Glutamatergic neuron (in vitro differentiated cells): ENCODE measurements around the gene GABRR3. TPM values are rescaled to one million over a fixed set of nuclear protein-coding genes. Genes with fewer than 3 reads are reported as not detected.

Experiments
- DNase-seq: peaks from one replicate; pipeline ENCODE4 v3.0.0; 2022
- H3K27ac Mint-ChIP-seq: one replicate; pipeline ENCODE4 v1.8.0; 2020; ENCODE audit warnings: mild to moderate bottlenecking, mixed read lengths, inconsistent platforms; ENCODE audit not compliant: unreplicated experiment
- H3K27me3 Mint-ChIP-seq: one replicate; pipeline ENCODE4 v1.8.0; 2020; ENCODE audit warnings: mild to moderate bottlenecking, moderate library complexity, mixed read lengths, inconsistent platforms; ENCODE audit not compliant: unreplicated experiment
- H3K36me3 Mint-ChIP-seq: one replicate; pipeline ENCODE4 v1.8.0; 2020; ENCODE audit warnings: mild to moderate bottlenecking, mixed read lengths, inconsistent platforms; ENCODE audit not compliant: unreplicated experiment
- H3K4me1 Mint-ChIP-seq: one replicate; pipeline ENCODE4 v1.8.0; 2020; ENCODE audit warnings: mild to moderate bottlenecking, low read depth, mixed read lengths, inconsistent platforms; ENCODE audit not compliant: unreplicated experiment
- H3K4me3 Mint-ChIP-seq: one replicate; pipeline ENCODE4 v1.8.0; 2020; ENCODE audit warnings: mild to moderate bottlenecking, mixed read lengths, inconsistent platforms; ENCODE audit not compliant: unreplicated experiment
- H3K9me3 Mint-ChIP-seq: one replicate; pipeline ENCODE4 v1.8.0; 2020; ENCODE audit warnings: mild to moderate bottlenecking, moderate library complexity, mixed read lengths, inconsistent platforms; ENCODE audit not compliant: unreplicated experiment
- total RNA-seq: library from RNA; stranded (reverse); fragmentation: NEBNext Ultra II Directional; extraction: Animal tissue kit (Norgen Biotek cat#: 25700); gene quantifications from one replicate; pipeline ENCODE4 v1.2.1, GENCODE V29; 2021; ENCODE audit not compliant: unreplicated experiment
- TF ChIP-seq, protein P1 (sequence below): fragments of 200-600 bp; sonication (generic); IDR thresholded peaks from one replicate; pipeline ENCODE4 v1.5.0; 2021; ENCODE audit not compliant: partially characterized antibody, unreplicated experiment

The GABRR3 gene
- total RNA-seq, 1 donor from 2014 or later, result not detected

DNA sequence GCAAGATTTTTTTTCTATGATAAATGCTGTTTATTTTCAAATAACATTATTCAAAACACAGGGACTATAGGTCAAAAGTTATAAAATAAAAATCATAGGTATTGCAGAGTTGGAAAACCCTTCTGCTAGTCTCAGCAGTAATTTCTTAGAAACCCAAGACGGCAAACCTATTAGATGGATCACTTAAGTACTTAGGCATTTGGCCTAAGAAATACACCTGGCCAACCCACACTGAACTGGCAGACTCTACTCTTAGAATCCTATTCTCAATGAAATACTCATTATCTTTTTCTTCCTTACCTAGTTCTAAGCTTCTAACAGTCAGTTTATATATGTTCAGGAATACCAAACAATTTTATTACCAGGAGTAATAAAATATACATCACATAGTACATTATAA lies 32.4 kb downstream of the GABRR3 start:
- TF ChIP-seq, protein P1, sequence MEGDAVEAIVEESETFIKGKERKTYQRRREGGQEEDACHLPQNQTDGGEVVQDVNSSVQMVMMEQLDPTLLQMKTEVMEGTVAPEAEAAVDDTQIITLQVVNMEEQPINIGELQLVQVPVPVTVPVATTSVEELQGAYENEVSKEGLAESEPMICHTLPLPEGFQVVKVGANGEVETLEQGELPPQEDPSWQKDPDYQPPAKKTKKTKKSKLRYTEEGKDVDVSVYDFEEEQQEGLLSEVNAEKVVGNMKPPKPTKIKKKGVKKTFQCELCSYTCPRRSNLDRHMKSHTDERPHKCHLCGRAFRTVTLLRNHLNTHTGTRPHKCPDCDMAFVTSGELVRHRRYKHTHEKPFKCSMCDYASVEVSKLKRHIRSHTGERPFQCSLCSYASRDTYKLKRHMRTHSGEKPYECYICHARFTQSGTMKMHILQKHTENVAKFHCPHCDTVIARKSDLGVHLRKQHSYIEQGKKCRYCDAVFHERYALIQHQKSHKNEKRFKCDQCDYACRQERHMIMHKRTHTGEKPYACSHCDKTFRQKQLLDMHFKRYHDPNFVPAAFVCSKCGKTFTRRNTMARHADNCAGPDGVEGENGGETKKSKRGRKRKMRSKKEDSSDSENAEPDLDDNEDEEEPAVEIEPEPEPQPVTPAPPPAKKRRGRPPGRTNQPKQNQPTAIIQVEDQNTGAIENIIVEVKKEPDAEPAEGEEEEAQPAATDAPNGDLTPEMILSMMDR, result no peak
- no peaks in the 10 kb centered on the region for H3K36me3 Mint-ChIP-seq
- no peaks in the 10 kb centered on the region for H3K4me1 Mint-ChIP-seq
- no peak for DNase-seq
- no peak overlapping the region for H3K27ac Mint-ChIP-seq
- no peaks in the 10 kb centered on the region for H3K9me3 Mint-ChIP-seq
- H3K4me3 Mint-ChIP-seq, result no peak overlapping the region
- H3K27me3 Mint-ChIP-seq, result no peaks in the 10 kb centered on the region

DNA sequence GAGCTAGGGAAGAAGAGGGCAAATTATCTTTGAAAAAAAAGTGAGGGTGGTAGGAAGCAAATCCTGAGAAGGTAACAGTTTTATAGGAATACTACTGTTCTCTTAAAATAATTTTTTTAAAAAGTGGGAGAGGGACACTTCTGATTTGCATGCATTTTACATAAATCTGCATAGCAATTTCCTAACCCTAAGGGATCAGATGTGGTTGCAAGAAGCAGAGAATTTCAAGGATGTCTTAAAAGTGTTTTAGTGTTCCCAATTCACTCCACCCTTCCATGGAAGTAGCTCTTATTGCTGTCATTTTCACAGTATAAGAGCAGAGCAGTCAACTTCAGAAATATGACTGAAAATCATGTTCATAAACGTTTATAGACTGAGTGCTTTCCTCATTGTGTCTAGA lies 35.1 kb downstream of the GABRR3 start:
- no peak for DNase-seq
- Mint-ChIP-seq H3K27me3 (no peaks in the 10 kb centered on the region), H3K4me3 (no peak overlapping the region), H3K4me1 (no peaks in the 10 kb centered on the region), H3K9me3 (no peaks in the 10 kb centered on the region), H3K36me3 (no peaks in the 10 kb centered on the region), H3K27ac (no peak overlapping the region)
- TF ChIP-seq, protein P1, result no peak

DNA sequence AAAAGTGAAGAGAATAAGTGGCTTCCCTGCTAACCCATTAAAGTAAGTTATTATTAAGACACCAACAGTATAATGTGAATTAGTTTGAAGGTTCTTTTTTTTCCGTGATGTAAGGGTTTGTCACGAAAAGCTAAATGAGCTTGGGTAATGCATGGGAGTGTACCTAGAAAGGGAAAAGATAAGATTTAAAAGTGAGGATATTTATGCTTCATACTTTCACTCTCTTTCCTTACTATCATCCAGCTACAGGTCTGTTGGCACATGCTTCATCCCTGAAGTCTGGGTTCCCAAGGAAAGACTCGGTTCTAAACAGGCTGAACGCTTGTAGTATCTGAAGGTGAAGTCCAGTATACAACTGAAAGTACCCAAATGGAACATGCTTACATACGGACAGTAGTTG lies 36.0 kb downstream of the GABRR3 start:
- Mint-ChIP-seq H3K27ac (no peak overlapping the region), H3K4me1 (no peaks in the 10 kb centered on the region), H3K4me3 (no peak overlapping the region), H3K9me3 (no peaks in the 10 kb centered on the region), H3K36me3 (no peaks in the 10 kb centered on the region), H3K27me3 (no peaks in the 10 kb centered on the region)
- DNase-seq, result no peak
- TF ChIP-seq, protein P1, result no peak

DNA sequence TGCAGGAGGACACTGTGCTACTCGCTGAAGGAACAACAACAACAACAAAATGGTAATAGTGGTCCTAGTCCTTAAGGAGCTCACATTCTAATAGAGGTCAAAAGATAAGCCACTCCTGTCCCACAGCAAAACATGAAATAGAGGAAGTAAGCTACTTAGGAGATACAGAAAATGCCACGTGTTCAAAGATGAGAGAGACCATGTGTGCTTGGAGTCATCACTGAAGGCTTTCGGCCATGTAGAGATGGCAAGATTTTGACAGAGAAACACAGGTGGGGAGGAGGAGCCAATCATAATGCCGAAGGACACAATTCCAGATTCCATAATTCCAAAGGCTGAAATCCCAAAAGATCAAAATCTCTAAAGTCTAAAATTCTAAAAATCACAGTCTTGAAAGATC lies 38.1 kb downstream of the GABRR3 start:
- Mint-ChIP-seq H3K9me3 (no peaks in the 10 kb centered on the region), H3K4me3 (no peak overlapping the region), H3K27ac (no peak overlapping the region), H3K27me3 (no peaks in the 10 kb centered on the region), H3K36me3 (no peaks in the 10 kb centered on the region), H3K4me1 (no peaks in the 10 kb centered on the region)
- TF ChIP-seq, protein P1, result no peak
- DNase-seq, result no peak

DNA sequence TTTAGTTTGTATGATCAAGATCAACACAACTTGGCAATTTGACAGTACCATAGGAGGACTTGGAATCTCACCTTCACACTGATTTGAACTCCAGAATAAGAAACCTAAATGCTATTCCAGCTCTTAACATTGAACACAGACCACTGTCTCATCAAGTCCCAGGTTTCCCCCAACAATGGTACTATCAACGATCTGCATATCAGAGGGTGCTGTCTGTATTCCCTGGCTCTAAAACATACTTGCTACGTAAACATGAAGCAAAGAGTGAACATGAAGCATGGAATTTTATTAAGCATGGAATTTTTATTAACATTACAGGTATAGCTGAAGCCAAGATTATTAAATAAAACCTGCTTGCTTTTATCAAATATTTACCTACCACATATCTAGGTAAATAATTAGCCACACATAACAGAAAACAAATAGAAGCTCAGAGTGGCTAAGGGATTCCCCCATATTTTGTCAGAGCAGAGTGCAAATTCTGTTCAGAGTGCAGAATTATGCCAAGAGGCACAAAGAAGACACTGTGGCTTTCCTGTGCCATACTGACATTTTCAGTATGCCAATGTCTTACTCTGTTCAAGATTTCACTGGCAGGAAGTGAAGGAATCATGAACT lies 40.7 kb downstream of the GABRR3 start:
- H3K27ac Mint-ChIP-seq, result no peak overlapping the region
- DNase-seq, result no peak
- no peaks in the 10 kb centered on the region for H3K9me3 Mint-ChIP-seq
- no peaks in the 10 kb centered on the region for H3K4me1 Mint-ChIP-seq
- H3K4me3 Mint-ChIP-seq, result no peak overlapping the region
- H3K27me3 Mint-ChIP-seq, result no peaks in the 10 kb centered on the region
- no peaks in the 10 kb centered on the region for H3K36me3 Mint-ChIP-seq
- TF ChIP-seq, protein P1, result no peak
